Rectal smooth muscle tissue (tissue), 1 donor: ENCODE results near the gene CCDC112.

Experiments
- H3K27ac ChIP-seq: one replicate; pipeline ENCODE4 v1.7.0; 2013; ENCODE audit warnings: low read depth, low read length, inconsistent platforms
- H3K27me3 ChIP-seq: one replicate; pipeline ENCODE4 v1.7.0; 2013; ENCODE audit warnings: low read length; ENCODE audit not compliant: control insufficient read depth, insufficient read depth
- H3K36me3 ChIP-seq: one replicate; pipeline ENCODE4 v1.7.0; 2013; ENCODE audit warnings: low read length; ENCODE audit not compliant: control insufficient read depth, insufficient read depth
- H3K4me1 ChIP-seq: one replicate; pipeline ENCODE4 v1.7.0; 2013; ENCODE audit warnings: low read length; ENCODE audit not compliant: control insufficient read depth, insufficient read depth
- H3K4me3 ChIP-seq: one replicate; pipeline ENCODE4 v1.7.0; 2013; ENCODE audit warnings: low read length
- H3K9ac ChIP-seq: one replicate; pipeline ENCODE4 v1.7.0; 2013; ENCODE audit warnings: low read length

Gene CCDC112

GRCh38 chr5:115309751-115310370, 13.4 kb upstream of the CCDC112 start:
- H3K27me3 ChIP-seq = no peaks in the 10 kb centered on the region
- H3K4me1 ChIP-seq = no peaks in the 10 kb centered on the region
- no peak overlapping the region for H3K9ac ChIP-seq
- no peaks in the 10 kb centered on the region for H3K36me3 ChIP-seq
- H3K27ac ChIP-seq = no peak overlapping the region
- H3K4me3 ChIP-seq = no peak overlapping the region

GRCh38 chr5:115308815-115309214, 12.4 kb upstream of the CCDC112 start:
- Histone ChIP-seq H3K9ac (no peak overlapping the region), H3K27me3 (no peaks in the 10 kb centered on the region), H3K36me3 (no peaks in the 10 kb centered on the region)

GRCh38 chr5:115306011-115306536, 9.6 kb upstream of the CCDC112 start:
- Histone ChIP-seq H3K9ac (no peak overlapping the region), H3K27me3 (no peaks in the 10 kb centered on the region), H3K4me1 (no peaks in the 10 kb centered on the region), H3K4me3 (no peak overlapping the region), H3K36me3 (no peaks in the 10 kb centered on the region), H3K27ac (no peak overlapping the region)

More at GRCh38 chr5:115308815-115309214, 12.4 kb upstream of the CCDC112 start:
- Histone ChIP-seq H3K4me1 (no peaks in the 10 kb centered on the region), H3K27ac (no peak overlapping the region), H3K4me3 (no peak overlapping the region)

- Histone ChIP-seq H3K27ac (no peak overlapping the region), H3K36me3 (no peaks in the 10 kb centered on the region), H3K4me3 (no peak overlapping the region), H3K4me1 (no peaks in the 10 kb centered on the region), H3K9ac (no peak overlapping the region), H3K27me3 (no peaks in the 10 kb centered on the region)
Measured at GRCh38 chr5:115304496-115304895, 8.0 kb upstream of the CCDC112 start.

- Histone ChIP-seq H3K4me1 (no peaks in the 10 kb centered on the region), H3K27me3 (no peaks in the 10 kb centered on the region), H3K36me3 (no peaks in the 10 kb centered on the region), H3K27ac (no peak overlapping the region), H3K4me3 (no peak overlapping the region), H3K9ac (no peak overlapping the region)
Measured at GRCh38 chr5:115298811-115299210, 2.4 kb upstream of the CCDC112 start.

- Histone ChIP-seq H3K27me3 (no peaks in the 10 kb centered on the region), H3K36me3 (no peaks in the 10 kb centered on the region), H3K4me3 (no peak overlapping the region), H3K4me1 (no peaks in the 10 kb centered on the region), H3K9ac (no peak overlapping the region), H3K27ac (no peak overlapping the region)
Measured at GRCh38 chr5:115297031-115297430, 577 bp upstream of the CCDC112 start.

GRCh38 chr5:115295777-115296123, 704 bp downstream of the CCDC112 start:
- no peaks in the 10 kb centered on the region for H3K27me3 ChIP-seq
- H3K36me3 ChIP-seq = no peaks in the 10 kb centered on the region
- H3K27ac ChIP-seq = no peak overlapping the region

GRCh38 chr5:115291397-115291796, 5.1 kb downstream of the CCDC112 start:
- H3K36me3 ChIP-seq = no peaks in the 10 kb centered on the region

More at GRCh38 chr5:115295777-115296123, 704 bp downstream of the CCDC112 start:
- Histone ChIP-seq H3K4me3 (peak overlapping the region; percentile 91), H3K4me1 (no peaks in the 10 kb centered on the region), H3K9ac (peak overlapping the region; percentile 76)

GRCh38 chr5:115289104-115289503, 7.3 kb downstream of the CCDC112 start:
- Histone ChIP-seq H3K27me3 (no peaks in the 10 kb centered on the region), H3K9ac (no peak overlapping the region), H3K27ac (no peak overlapping the region), H3K36me3 (no peaks in the 10 kb centered on the region), H3K4me1 (no peaks in the 10 kb centered on the region), H3K4me3 (no peak overlapping the region)

More at GRCh38 chr5:115291397-115291796, 5.1 kb downstream of the CCDC112 start:
- Histone ChIP-seq H3K27ac (no peak overlapping the region), H3K27me3 (no peaks in the 10 kb centered on the region), H3K4me3 (no peak overlapping the region), H3K4me1 (no peaks in the 10 kb centered on the region), H3K9ac (no peak overlapping the region)

GRCh38 chr5:115284021-115284420, 12.4 kb downstream of the CCDC112 start:
- no peaks in the 10 kb centered on the region for H3K27me3 ChIP-seq
- H3K9ac ChIP-seq = no peak overlapping the region
- H3K27ac ChIP-seq = no peak overlapping the region
- H3K4me1 ChIP-seq = no peaks in the 10 kb centered on the region
- no peak overlapping the region for H3K4me3 ChIP-seq
- H3K36me3 ChIP-seq = no peaks in the 10 kb centered on the region

GRCh38 chr5:115282131-115282530, 14.3 kb downstream of the CCDC112 start:
- Histone ChIP-seq H3K27me3 (no peaks in the 10 kb centered on the region), H3K4me3 (no peak overlapping the region), H3K4me1 (no peaks in the 10 kb centered on the region), H3K9ac (no peak overlapping the region), H3K36me3 (no peaks in the 10 kb centered on the region), H3K27ac (no peak overlapping the region)

GRCh38 chr5:115274584-115274983, 21.9 kb downstream of the CCDC112 start:
- Histone ChIP-seq H3K36me3 (peaks cover 4% of the 10 kb centered on the region), H3K9ac (no peak overlapping the region), H3K4me1 (no peaks in the 10 kb centered on the region), H3K27ac (no peak overlapping the region), H3K4me3 (no peak overlapping the region), H3K27me3 (no peaks in the 10 kb centered on the region)

GRCh38 chr5:115272297-115272958, 24.0 kb downstream of the CCDC112 start:
- no peaks in the 10 kb centered on the region for H3K27me3 ChIP-seq
- peaks cover 4% of the 10 kb centered on the region for H3K36me3 ChIP-seq
- H3K9ac ChIP-seq = no peak overlapping the region
- no peak overlapping the region for H3K27ac ChIP-seq
- no peaks in the 10 kb centered on the region for H3K4me1 ChIP-seq
- H3K4me3 ChIP-seq = no peak overlapping the region
